GM18858 (cell line): ENCODE measurements around the gene TBX3.
"Not testable (repeated sequence)": the region's sequence is repeated elsewhere in the genome, so short reads cannot be mapped to it uniquely, and the experiment has no call there.

Experiments used
- ATAC-seq: cut with Tn5 transposase; IDR thresholded peaks from one replicate; pipeline ENCODE4 v1.9.1; 2021; ENCODE audit not compliant: unreplicated experiment

The TBX3 gene

DNA sequence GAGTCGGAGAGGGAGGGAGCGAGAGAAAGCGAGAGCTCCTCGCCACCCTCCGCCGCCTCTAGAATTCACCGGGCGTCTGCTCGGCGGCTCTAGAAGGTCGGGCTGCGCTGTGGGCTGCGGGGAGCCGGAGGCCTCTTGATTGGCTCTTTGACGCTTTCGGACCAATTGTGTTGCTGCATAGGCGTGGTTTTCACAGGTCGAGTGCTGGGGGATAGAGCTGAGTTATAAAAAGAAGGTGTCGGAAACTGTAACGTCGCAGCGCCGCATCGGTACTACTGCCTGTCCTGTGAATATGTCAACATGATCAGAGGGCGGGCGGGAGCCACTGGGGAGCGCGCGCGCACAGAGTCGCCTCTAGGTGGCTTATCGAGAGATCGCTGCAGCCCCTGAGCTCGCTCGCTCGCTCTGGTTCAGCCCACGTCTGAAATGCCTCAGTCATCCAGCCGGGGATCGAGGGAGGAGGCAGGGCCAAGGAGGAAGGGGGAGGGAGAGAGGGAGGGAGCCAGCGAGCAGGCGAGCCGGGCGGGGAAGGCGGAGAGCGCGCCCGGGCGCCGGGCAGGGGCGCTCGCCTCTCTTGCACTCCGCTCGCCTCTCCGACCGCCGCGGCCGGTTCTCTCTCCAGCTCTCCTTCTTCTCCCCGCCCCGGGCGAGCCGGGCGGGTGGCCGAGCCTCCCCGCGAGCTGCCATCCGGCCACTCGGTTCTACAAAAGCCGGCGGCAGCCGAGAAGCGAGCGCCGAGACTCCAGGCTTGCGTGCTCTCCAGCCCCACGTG lies at the start of gene TBX3:
TSS of gene TBX3 (minus strand) at position 78 of the 772 bp plus-strand sequence. CDS start 975 bp downstream, outside the sequence.
- ATAC-seq, result no peak

DNA sequence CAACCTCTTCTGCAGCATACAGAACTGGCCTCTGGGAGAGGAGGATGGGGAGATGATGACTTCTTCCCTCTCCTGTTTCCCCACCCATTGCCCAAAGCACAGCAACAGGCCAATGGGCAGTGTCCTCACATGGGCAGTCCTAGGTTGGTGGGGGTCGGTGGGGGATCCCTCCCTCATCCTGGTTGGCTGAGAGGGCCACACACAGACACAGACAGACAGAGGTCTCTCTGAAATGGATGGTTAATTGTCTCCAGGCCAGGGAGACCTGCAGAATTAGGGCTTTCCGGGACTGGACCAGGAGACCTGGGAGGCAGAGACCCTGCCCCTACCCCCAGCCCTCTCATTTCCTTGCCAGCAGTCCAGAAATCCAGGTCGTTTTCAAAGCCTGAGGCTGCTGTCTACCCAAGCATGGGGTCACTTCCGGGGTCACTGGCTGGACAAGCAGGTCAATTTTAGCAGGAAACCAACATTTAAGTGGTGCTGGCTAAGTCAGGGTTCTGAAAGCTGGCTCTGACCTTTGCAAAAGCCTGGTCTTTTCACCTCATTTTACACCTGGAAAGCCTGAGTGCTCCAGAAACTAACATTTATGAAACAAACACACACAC lies 48.6 kb upstream of the TBX3 start:
- ATAC-seq, result no peak

GRCh38 chr12:114729731-114730130 lies 45.8 kb upstream of the TBX3 start:
- no peak for ATAC-seq

GRCh38 chr12:114726092-114726710 lies 42.2 kb upstream of the TBX3 start:
- ATAC-seq, result no peak

DNA sequence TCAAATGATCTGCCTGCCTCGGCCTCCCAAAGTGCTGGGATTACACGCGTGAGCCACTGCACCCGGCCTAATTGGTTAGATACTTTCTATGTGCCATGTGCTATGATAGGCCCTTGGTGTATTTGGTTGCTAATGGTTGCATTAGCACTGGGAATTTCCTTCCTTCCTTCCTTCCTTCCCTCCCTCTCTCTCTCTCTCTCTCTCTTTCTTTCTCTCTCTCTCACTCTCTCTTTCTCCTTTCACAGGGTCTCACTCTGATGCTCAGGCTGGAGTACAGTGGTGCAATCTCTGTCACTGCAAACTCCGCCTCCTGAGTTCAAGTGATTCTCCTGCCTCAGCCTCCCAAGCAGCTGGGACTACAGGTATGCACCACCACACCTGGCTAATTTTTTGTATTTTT lies 38.2 kb upstream of the TBX3 start:
- not testable (repeated sequence) for ATAC-seq

DNA sequence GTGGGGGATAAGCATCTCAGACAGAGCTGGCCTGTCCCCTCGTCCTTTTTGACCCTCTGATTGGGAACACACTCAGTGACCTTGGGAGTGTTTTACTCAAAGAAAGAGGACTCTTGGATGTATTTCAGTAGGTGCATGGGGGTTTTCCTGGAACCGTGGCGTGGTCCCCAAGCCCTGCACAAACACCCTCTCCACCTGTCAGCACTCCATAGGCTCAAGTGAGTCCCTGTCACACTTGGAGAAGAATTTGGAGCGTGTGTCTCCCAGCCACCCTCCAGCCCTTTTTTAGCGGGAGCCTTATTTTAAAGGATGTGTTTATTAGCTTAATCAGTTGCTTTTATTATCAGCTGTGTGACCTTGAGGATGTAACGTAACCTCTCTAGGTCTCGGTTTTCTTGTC lies 37.3 kb upstream of the TBX3 start:
- no peak for ATAC-seq

GRCh38 chr12:114713466-114714215 lies 29.7 kb upstream of the TBX3 start:
- ATAC-seq, result no peak

DNA sequence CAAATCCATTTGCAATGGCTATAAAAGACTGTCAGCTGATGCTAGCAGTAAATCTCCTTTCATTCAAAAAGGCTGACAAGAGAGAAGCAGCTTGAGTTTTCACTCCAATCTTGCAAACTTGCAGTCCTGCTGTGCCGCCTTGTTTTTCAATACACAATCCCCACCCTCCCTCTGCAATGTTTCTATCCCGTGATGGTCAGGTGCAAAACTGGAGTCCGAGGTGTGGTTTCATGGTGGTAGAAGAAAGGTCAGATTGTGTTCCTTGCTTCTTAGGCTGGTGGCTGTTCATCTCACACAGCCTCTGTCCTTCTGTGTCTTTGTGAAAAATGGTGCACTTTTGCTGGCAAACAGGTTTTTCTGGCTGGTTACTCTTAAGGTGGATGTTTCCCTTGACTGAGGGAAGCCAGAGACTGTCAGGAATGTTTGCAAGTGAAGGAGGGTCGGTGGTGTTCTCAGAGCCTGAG lies 27.7 kb upstream of the TBX3 start:
- no peak for ATAC-seq

DNA sequence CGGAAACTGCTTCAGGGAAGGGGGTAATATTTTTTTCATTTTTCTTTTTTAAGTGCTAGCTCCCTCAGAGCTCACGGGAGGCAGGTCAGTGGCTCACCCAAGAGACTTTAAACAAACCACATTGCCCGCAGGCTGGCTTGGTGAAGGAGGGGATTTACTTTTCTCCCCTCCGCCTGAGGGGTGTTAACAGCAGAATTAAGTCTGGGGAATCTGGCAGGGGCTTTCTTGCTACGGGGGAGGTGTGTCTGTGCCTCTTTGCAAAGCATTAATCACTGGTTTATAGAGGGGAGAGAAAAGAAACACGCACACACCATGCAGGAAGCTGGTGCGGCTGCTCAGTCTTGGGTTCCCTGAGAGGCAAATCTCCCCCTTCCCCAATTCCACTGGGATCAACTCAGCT lies 26.2 kb upstream of the TBX3 start:
- no peak for ATAC-seq

- no peak for ATAC-seq
Observed at GRCh38 chr12:114709112-114709511, 25.1 kb upstream of the TBX3 start.

GRCh38 chr12:114708598-114708997 lies 24.6 kb upstream of the TBX3 start:
- not testable (repeated sequence) for ATAC-seq

DNA sequence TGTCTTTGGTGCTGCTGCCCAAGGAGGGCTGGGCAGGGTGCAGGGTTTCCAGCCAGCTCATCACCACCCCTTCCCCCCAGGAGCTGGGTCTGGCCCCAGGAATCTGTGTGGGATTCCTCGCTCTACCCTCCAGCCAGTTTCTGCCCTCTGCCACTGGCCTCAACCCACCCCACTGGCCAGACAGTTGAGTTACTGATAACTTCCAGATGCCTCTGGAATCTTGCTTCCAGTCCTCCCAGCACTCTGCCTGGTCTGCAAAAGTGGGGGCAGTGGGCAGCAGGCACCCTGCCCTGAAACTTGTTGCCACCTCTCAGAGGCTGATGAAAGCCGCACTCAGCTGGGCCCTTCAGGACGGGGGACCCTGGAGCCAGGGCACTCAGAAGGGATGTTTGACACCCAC lies 20.1 kb upstream of the TBX3 start:
- ATAC-seq, result no peak

GRCh38 chr12:114703060-114703493 lies 19.1 kb upstream of the TBX3 start:
- no peak for ATAC-seq

GRCh38 chr12:114702462-114702861 lies 18.5 kb upstream of the TBX3 start:
- ATAC-seq, result no peak

DNA sequence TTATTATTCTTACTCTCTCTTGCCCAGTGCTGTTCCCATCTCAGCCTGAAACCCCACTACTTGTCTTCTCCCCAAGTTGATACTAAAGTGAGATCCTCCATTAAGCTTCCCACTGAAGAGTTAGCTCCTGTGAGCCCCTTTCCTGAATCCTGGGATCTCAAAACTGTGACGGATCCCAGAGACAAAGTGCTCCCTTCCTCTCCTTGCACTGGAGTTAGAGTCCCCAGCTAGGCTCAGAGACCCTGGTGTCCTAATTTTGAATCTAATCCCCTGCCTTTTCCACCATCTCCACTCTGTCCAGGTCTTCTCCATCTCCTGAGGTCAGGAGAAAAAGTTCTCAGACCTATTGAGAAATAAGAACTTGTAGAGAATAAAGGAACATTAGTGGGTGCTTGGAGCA lies 17.6 kb upstream of the TBX3 start:
- no peak for ATAC-seq

- no peak for ATAC-seq
Observed at GRCh38 chr12:114701104-114701414, 17.1 kb upstream of the TBX3 start.

DNA sequence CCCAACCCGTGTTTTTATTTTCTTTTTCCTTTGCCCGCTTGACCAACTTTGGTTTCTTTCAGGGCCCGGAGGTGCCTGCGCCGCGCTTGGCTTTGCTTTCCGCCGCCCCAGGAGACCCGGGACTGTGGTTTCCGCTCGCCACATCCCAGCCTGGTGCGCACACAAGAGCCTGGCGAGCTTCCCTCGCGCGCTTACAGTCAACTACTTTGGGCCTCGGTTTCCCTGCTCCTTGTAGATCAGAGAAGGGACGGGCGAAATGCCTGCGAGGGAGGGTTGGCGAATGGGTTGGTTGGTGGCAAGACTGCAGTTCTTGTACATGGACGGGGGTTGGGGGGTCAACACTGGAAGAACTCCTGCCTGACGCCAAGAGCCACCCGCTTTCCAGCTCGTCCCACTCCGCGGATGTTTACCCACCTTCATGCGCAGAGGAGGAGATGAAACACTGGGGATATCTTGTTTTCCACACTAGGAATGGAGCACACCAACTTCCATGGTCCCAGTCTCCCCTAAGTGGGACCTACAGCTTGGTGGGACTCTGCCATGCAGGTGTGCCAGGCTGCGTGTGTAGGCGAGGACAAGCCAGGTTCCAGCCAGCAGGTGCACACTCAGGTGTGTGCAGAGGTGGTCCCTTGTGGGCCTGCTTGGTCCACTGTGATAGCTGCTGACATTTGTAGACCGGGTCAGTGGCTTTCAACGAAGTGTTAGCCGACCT lies 16.6 kb upstream of the TBX3 start:
- no peak for ATAC-seq

DNA sequence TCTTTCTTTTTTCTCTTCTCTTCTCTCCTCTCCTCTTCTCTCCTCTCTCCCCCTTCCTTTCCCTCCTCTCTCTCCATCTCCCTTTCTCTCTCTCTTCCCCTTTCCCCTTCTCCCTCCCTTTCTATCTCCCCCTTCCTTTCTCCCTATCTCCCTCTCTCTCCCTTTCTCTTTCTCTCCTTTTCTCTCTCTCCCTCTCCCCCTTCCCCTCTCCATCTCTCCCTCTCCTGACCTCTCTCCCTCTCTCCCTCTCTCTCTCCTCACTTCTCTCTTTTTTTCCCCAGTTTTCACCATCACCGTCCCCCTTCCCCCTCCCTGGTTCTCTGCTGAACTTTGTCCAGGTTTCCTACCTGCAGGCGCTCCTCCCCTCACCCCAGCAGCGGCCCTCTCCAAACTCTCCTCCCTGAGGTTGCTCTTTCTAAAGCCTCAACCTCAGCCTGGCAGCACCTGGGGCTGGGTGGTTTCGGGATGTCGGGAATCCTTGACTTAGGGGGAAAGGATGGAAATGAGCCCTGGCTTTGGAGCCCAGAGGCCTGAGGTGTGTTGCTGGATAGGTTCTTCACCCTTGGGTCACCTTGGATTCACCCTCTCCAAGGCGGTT lies 14.7 kb upstream of the TBX3 start:
- no peak for ATAC-seq

GRCh38 chr12:114697741-114698565 lies 14.0 kb upstream of the TBX3 start:
- no peak for ATAC-seq
